ENCODE measurements around the gene INPPL1.
"Not testable (repeated sequence)": the region's sequence is repeated elsewhere in the genome, so short reads cannot be mapped to it uniquely, and the experiment has no call there.

INPPL1 gene

GRCh38 chr11:72243173-72244059 lies 18.8 kb downstream of the INPPL1 start:
- DNase-seq (ENCODE audit: low read depth): no peak

GRCh38 chr11:72244060-72244360 lies 19.4 kb downstream of the INPPL1 start, which contains the start of gene PHOX2A:
TSS of gene PHOX2A (minus strand) at chr11:72244176. CDS start at chr11:72244004, 172 bp downstream.
- no peak for DNase-seq (ENCODE audit: low read depth)

GRCh38 chr11:72244361-72245262 lies 20.0 kb downstream of the INPPL1 start:
- no peak for DNase-seq (ENCODE audit: low read depth)

- DNase-seq (ENCODE audit: low read depth): no peak
Observed at GRCh38 chr11:72245263-72245816, 20.8 kb downstream of the INPPL1 start.

GRCh38 chr11:72247584-72247983 lies 23.0 kb downstream of the INPPL1 start:
- DNase-seq (ENCODE audit: low read depth): no peak

- no peak for DNase-seq (ENCODE audit: low read depth)
Observed at GRCh38 chr11:72249961-72250360, 25.4 kb downstream of the INPPL1 start.

- DNase-seq (ENCODE audit: low read depth): no peak
Observed at GRCh38 chr11:72250661-72251464, 26.3 kb downstream of the INPPL1 start.

GRCh38 chr11:72251614-72252013 lies 27.0 kb downstream of the INPPL1 start:
- DNase-seq (ENCODE audit: low read depth): no peak

GRCh38 chr11:72253392-72253791 lies 28.8 kb downstream of the INPPL1 start:
- DNase-seq (ENCODE audit: low read depth): no peak

- no peak for DNase-seq (ENCODE audit: low read depth)
Observed at GRCh38 chr11:72254299-72254993, 29.9 kb downstream of the INPPL1 start.

- no peak for DNase-seq (ENCODE audit: low read depth)
Observed at GRCh38 chr11:72257570-72257969, 33.0 kb downstream of the INPPL1 start.

GRCh38 chr11:72259490-72259889 lies 34.9 kb downstream of the INPPL1 start:
- no peak for DNase-seq (ENCODE audit: low read depth)

GRCh38 chr11:72260574-72260973 lies 36.0 kb downstream of the INPPL1 start:
- no peak for DNase-seq (ENCODE audit: low read depth)

GRCh38 chr11:72263361-72263760 lies 38.8 kb downstream of the INPPL1 start:
- DNase-seq (ENCODE audit: low read depth): no peak

GRCh38 chr11:72265951-72266350 lies 41.4 kb downstream of the INPPL1 start:
- no peak for DNase-seq (ENCODE audit: low read depth)

- not testable (repeated sequence) for DNase-seq (ENCODE audit: low read depth)
Observed at GRCh38 chr11:72266960-72267359, 42.4 kb downstream of the INPPL1 start.

- DNase-seq (ENCODE audit: low read depth): no peak
Observed at GRCh38 chr11:72267956-72268617, 43.5 kb downstream of the INPPL1 start.

- no peak for DNase-seq (ENCODE audit: low read depth)
Observed at GRCh38 chr11:72271980-72272379, 47.4 kb downstream of the INPPL1 start.

- DNase-seq (ENCODE audit: low read depth): no peak
Observed at GRCh38 chr11:72274435-72274834, 49.9 kb downstream of the INPPL1 start.

GRCh38 chr11:72278905-72279304 lies 54.3 kb downstream of the INPPL1 start:
- no peak for DNase-seq (ENCODE audit: low read depth)

- no peak for DNase-seq (ENCODE audit: low read depth)
Observed at GRCh38 chr11:72280037-72280436, 55.5 kb downstream of the INPPL1 start.
